NCI-H2171 (cell line): ENCODE measurements around the gene STOML3.
A peak's percentile ranks its signal among the peaks of the same experiment; 100 is the strongest.
"Not testable (repeated sequence)": the region's sequence is repeated elsewhere in the genome, so short reads cannot be mapped to it uniquely, and the experiment has no call there.

Experiments used
- DNase-seq: peaks from one replicate; lab custom pipeline; 2025; lab: John Stamatoyannopoulos, UW

Gene STOML3, protein sequence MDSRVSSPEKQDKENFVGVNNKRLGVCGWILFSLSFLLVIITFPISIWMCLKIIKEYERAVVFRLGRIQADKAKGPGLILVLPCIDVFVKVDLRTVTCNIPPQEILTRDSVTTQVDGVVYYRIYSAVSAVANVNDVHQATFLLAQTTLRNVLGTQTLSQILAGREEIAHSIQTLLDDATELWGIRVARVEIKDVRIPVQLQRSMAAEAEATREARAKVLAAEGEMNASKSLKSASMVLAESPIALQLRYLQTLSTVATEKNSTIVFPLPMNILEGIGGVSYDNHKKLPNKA

DNA sequence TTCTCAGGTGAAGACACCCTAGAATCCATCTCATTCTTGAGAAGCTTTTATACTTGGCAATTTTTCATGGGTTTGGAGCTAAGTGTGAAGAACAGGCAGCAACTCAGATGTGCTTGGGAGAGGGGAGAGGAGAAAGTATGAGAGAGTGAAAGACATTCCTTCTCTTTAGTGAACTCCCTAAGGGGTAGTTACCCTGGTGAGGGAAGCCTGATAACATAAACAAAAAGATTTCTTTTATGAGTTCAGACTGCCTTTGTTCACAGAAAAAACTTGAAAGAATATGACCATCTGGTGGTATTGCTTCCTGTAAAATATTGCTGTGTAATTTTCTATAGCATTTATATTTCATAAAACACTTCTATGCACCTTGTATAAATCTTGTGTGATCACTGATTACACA lies at the start of gene STOML3:
TSS of gene STOML3 (minus strand) at position 139 of the 400 bp plus-strand sequence. CDS start at position 29, 110 bp downstream.
- DNase-seq: no peak

DNA sequence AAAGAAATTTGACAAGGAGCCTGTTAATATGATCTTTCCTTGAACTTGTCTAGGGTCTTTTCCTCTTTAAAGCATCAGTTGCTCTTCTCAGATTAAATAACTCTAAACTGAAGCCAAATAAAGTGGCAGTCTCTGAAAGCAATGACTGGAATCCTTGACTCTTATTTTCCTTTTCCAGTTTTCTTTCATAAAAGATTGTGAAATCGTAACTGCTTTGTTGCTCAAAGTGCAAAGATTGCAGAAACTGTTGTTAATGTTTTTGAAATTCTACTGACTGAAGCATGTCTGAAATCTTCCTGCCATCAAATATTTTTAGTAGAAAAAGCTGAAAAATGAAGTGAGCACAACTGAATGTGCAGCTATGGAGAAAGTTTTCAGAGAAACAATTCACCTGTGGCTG lies 49.6 kb upstream of the STOML3 start:
- DNase-seq: no peak

DNA sequence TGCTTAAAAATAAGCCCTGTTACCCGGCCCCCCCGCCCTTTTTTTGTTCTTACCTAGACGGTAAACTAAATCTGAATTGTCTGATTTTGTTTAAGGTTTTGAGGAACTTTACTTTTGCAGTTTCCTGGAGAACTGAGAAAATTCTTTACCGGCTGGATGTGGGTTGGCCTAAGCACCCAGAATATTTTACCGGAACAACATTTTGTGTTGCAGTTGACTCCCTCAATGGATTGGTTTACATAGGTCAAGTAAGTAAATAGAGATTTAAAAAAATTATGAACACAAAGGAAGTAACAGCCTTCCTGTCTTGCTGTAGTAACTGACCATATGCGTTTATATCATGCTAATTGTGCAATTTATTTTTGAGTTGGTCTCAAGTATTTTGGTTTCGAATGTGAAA lies 48.4 kb upstream of the STOML3 start:
- no peak for DNase-seq

DNA sequence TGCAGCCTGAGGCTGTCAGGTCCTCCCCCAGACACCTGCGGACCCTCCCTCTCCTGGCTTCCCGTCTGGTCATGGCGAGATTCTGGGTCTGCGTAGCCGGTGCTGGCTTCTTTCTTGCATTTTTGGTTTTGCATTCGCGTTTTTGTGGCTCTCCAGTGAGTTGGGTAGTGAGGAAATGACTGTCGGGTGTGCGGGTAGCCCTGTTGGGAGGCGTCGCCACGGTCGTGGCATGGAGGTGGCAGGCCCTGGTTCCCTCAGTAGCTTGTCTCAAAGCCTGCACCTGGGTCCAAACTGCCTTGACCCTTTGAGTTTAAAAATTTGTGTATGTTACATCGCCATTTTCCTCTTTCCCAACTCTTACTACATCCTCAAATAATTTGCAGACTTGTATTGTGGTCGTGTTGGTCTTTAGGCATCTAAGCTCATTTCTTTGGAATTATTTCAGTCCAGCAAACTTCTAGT lies 48.0 kb upstream of the STOML3 start:
- DNase-seq: no peak

DNA sequence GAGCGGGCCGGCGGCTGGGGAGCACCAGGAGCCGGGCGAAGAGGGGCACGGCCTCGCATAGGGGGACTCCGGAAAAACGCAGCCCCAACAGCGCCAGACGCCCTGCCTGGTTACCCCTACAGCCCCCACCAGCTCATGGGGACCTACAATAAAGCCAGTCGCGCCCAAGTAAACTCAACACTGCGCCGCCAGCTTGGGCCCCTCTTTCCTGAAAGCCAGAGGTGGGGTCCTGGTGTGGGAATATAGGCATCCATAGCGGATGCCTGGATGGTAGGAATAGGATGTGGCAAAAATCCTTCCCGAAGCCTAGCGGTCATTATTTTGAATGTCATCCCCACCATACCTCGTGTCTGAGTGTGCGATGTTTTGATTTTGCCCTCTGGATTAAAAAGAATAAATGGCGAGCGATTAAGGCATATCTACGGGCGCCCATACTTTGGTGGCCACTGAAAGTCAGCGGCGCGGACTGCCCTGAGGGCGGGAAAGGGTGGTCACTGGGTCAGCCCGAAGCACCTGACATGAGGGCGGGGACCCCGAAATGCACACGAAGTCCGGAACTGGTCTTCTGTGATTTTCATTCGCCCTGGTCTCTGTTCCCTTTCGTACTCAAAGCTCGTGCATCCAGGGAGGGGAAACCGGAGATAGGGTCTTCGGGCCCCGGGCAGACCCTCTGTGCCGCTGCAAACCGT lies 47.4 kb upstream of the STOML3 start, which contains the start of the genes NHLRC3 and PROSER1:
TSS of gene NHLRC3 (plus strand) at position 577 of the 689 bp plus-strand sequence. CDS start 184 bp downstream, outside the sequence.
TSS of gene PROSER1 (minus strand) at position 210 of the 689 bp plus-strand sequence. CDS start 847 bp downstream, outside the sequence.
- peak; percentile 76 for DNase-seq

DNA sequence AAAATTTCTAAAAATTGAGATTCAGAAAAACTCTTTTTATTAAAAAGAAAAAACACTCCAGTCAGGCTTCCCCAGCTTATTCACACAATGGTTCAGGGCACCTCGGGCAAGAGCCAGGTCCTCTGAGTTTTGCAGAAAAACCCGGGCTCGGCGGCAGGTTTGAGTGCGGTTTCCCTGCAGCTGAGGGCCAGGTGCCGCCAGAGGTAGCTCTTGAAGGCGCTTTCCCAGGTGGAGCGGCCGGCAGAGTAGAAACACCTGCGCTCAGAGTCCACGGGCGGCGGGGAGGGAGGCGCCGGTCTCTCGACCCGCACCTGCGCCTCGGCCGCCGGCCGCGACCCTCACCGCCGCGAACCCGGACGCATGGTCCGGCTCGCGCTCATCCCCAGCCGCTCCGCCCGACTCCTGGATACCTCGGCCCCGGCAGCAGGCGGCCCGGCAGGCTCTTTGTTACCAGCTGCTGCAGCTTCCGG lies 46.8 kb upstream of the STOML3 start:
- DNase-seq: peak; percentile 36

DNA sequence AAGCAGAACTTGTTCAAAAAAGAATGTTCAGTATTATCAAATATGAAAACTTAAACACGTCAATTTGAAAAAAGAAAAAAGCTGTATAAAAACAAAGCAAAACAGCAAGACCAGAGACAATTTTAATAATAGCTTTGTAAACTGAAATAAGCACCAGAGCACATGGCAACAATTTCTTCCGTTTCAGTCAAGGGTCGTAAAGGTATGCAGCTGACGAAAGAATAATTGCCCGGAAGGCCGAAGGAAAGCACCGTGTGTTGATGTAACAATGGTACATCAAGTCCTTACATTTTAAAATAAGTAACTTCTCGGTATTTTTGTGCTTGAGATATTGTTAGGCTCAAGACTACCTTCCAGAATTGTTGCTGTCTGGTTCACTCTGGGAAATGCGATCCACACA lies 45.6 kb upstream of the STOML3 start:
- DNase-seq: no peak

DNA sequence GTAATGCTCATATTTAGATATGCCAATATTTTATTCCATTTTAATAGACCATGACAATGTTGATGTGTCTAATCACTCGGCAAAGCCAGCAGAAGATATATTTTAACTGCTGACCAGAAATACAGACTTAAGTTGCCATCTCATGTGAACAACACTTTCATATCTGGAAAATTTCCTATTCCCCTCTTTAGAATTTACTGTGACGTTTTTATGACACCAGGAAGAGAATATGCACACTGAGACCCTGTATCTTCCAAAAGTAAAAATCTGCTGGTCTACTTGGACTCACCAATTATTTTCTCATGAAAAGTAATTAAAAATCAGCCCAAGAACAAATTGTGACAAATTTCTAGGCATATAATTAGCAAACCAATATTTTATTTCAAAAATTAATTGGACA lies 45.2 kb upstream of the STOML3 start:
- no peak for DNase-seq

DNA sequence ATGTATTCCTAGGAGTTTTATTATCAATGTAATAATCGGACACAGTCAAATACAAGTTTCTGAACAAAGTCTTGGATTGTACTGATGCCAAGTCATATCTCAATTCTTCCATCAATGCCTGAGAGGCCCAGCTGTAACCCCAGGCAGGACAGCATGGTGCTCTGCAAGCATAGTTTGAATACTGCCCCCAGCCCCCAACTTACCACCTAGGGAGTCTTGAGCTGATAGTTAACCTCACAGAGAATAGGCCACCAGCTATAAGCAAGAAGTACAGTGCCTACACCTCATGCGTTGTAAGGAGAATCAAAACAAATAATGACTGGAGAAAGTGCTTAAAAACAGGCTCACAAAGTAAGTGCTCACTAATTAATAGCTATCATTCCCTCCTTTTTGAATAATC lies 44.6 kb upstream of the STOML3 start:
- DNase-seq: no peak

DNA sequence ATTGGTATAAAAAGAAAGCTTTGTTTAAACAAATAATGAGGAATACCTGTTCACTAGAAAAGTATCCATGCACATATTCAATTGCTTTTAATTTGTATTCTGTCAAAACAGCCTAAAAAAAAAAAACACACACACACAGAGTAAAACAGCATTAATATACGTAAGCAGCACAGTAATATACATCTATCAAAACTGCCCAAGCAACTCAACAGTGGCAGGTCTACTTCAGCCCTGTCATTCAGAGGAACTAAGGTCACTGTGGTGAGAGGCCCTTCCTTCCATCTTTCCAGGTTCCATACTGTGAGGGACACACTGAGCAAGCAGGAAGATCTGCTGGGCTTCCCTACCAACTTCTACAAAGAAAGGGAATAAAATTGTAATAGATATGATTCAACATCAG lies 43.5 kb upstream of the STOML3 start:
- no peak for DNase-seq

DNA sequence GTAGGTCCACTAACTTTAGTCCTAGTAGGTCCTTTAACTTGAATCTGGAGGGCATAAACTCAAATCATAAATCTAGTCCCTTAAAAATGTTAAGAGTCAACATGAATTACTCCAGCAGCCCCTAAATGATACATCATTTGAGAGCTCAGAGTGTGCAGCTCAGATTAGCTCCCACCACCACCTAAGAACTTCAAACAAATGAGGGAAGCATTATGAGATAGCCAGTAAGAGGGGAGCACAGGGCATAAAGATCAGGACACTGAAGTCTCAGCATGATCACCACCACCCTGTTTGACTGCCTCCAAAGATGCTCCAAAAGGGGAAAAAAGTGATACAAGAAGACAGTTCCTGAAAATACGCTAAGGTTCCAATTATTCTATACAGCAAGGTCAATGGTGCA lies 41.5 kb upstream of the STOML3 start:
- DNase-seq: no peak

DNA sequence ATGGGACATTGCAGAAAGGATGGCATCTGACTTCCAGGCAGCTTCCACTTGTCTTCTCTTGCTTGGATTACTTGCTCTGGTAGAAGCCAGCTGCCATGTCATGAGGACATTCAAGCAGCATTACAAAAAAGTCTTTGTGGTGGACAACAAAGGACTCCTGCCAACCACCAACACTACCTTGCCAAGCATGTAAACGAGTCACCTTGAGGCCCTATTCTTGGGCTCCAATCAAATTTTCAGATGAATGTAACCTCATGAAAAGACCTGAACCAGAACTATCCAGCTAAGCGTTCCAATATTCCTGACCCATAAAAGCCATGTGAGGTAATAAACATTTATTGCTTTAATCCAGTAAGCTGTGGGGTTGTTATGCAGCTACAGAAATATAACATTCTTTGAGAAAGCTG lies 34.8 kb upstream of the STOML3 start:
- no peak for DNase-seq

DNA sequence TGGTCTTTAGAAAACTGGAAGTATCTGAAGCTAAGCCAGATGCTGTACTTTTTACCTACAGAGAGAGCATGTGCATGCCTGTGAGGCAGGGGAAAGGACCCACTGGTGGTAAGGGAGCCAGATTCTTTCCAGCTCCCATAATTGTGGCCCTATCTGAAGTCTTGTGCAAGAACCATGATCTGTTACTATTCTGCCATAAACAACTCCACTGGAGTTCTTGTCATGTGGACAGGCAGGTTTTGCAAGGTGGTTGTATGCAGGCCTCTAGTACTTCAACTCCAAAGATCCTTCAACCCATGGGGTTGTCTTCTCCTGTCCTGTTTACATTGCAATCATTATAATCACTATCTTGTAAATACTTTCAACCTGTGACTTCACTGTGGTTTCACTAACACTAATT lies 33.1 kb upstream of the STOML3 start:
- no peak for DNase-seq

DNA sequence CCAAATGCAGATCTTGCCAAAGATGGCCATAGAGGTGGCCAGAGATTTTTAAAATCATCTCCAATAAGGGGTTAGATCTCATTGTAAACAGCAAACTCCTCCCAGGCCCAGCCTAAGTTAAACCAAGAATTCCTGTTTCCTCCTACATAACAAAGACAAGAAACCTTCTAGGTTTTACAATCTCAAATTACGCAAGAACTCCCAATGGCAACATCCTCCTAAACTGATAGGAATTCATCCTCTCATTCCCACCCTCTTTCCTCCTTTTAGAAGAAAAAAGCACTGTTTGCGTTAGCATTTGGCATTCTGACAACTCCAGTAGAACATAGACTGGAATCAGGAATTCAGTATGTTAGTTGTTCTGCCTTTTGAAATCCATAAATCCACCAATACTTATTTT lies 32.7 kb upstream of the STOML3 start:
- DNase-seq: no peak

DNA sequence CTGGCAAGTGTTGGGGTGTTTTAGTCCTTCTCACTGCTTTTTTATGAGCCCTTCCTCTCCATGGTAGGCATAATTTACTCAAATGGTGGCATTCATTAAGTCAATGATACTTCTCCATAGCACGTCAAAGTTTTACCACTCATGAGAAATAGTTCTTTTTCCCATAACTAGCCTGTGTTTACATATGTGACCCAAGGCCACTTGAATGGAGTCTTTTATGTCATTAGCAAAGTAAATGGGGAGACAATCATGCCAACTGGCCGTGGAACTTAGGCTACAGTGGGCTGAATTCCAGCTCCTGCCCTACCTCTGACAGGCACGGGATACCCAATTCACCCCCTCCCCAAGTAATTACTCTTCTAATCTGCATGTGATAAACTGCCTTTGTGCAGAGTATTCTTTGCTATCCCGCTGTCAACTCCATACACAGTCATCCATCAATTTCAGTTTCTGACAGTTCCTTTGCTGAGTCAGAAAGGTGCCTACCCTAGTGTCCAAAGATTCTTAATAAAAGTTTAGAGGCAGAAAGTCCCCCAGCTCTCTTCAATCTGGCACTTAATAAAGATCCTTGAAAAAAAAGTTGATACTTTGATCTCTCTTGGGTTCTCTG lies 30.3 kb upstream of the STOML3 start:
- no peak for DNase-seq

DNA sequence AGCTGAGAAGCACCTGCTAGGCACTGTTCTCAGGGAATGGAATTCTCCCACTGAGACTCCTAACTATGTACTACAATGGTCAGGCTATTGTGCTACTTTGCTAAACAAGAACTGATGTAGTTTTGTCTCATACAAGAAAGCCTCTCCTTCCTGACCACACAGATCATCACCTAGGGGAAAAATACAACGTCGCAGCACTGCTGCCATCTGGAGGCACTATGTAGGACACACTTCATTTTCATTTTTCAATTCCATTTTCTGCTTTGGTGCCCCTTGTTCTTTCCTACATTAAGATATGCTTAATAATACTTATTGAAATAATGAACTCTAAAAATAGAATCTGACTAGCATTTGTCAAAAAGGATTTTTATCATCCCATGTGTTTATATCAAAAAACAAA lies 26.2 kb upstream of the STOML3 start:
- DNase-seq: no peak

DNA sequence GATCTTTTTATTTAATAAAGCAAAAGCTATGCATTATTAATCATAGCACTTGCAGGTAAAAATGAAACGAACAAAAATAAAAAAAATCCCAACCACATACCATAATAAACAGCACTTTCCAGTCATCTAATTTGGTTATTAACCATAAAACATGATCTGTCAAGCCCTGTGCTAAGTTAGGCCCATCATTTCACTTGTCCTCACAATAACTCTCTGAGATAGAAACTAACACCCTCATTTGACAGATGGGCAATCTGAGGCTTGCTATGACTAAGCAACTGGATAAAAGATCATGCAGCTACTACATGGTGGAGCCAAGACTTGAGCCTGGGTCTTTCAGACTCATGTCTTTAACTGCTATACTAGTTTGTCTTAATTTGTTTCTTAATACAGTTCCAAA lies 25.5 kb upstream of the STOML3 start:
- no peak for DNase-seq

DNA sequence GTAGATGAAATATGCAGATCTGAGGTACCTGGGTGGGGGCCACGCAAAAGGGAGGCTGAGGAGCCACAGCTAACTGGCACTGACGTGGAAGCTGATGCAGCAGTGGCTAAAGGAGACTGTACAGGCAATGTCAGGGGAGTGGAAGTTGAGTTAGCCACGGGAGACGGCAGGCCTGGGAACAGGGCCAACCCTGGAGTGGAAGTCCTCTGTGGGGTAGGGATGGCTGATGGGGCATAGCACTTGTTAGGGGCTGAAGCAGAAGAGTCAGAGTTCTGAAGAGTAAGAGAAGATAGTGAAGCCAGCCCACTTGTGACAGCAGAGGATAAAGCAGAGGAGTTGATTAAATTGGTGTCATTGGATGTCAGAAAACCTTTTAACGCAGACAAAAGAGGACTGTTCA lies 22.8 kb upstream of the STOML3 start:
- DNase-seq: no peak

DNA sequence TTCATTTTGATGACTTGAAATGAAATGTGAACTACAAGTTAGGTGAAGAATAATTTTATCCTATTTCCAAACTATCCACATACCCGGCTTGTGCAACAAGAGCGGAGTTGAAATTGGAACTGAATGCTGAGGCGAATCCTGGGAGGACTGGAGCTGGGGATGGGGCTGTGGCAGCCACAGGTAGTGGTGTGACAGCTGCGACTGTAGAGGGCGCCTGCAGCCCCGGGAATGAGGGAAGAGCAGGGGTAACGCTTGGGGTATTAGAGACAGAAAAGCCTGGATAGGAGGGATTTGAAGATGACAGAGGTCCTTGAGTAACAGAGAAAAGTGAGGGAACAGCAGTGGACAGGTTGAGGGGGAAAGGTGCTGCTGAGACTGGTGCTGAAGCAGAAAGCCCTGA lies 22.0 kb upstream of the STOML3 start:
- DNase-seq: no peak

DNA sequence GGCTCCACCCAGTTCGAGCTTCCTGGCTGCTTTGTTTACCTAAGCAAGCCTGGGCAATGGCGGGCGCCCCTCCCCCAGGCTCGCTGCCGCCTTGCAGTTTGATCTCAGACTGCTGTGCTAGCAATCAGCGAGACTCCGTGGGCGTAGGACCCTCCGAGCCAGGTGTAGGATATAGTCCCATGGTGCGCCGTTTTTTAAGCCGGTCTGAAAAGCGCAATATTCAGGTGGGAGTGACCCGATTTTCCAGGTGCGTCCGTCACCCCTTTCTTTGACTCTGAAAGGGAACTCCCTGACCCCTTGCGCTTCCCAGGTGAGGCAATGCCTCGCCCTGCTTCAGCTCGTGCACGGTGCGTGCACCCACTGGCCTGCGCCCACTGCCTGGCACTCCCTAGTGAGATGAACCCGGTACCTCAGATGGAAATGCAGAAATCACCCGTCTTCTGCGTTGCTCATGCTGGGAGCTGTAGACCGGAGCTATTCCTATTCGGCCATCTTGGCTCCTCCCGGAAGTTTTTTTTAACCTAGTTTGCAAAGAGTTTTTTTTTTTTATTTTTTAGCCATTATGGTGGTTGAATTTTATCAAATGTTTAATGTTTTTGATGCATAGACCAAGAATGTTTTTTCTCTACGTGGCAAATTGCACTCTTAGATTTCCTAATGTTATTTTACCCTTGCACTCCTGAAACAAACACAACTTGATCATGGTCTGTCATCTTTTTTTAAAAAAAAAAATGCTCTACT lies 15.9 kb upstream of the STOML3 start:
- DNase-seq: not testable (repeated sequence)

DNA sequence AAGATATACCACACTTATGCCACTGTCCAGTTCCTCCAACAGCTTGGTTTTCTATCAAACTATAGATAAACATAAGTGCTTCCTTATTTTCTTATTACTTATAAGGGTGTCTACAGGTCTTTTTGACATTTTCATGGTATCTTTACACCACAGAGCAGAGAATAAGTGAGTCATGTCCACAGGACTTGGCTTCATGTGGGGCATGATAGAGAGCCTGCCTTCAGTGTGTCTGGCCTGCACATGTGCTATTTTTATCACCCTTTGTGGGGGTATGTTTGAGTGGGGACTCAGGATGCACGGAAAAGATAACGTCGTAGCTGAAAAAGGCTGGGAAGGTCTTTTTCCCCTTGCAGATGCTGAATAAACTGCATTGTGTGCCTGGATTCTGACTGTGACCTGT lies 8.1 kb upstream of the STOML3 start:
- no peak for DNase-seq

DNA sequence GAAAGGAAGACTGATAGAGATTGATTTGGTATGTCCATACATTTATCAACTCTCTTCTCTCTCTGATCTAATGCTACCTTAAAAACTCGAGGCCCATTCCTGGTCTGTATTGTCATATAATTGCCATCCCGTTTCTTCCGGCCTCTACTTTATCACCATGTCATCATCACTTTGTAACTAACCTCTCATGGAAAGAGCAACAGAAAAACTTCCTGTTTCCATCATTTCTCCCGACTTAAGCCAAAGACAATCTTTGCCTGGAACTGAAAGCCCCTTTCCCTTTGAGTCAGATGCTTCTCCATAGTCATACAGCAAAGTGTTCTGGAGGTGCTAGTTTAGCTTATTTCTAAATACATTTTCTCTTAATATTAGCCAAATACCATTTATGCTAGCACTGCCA lies 2.8 kb upstream of the STOML3 start:
- DNase-seq: no peak
